ENCODE measurements around the gene MAST4.

DNA sequence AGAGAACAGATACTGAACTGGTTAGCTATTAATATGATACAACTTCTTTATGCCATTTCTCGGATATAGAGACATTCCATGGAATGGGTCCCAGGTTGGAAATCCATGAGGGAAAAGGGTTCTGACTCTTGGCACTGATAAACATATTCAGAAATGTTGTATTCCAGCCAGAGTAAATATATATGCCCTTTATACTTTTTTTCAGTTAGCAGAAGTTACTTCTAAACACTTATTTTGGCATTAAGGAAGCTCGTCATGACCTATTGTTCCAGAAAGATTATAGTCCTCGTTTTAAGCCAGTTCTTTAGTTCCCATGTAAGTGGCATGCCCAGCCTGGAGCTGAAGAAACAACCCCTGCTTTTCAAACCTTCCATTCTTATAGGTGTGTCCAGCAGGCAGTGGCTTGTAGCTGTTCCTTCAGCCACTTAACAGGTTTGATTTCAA is 418.8 kb downstream of the MAST4 start:
- TF ChIP-seq POLR2A (IDR thresholded peaks at IDR 0.05; ENCODE audit: low read depth, low read length) (no peak), POLR2AphosphoS5 (IDR thresholded peaks at IDR 0.05; ENCODE audit: low read depth, low read length) (no peak), TAF1 (IDR thresholded peaks at IDR 0.05; ENCODE audit: borderline replicate concordance, low read depth, low read length) (no peak)

Measured in GM12892 (cell line).